GM18505 (cell line): ENCODE measurements around the gene SMARCAL1.

Experiments used
- ATAC-seq: cut with Tn5 transposase; IDR thresholded peaks from one replicate; pipeline ENCODE4 v1.9.1; 2021; ENCODE audit not compliant: unreplicated experiment
- POLR2A ChIP-seq: IDR thresholded peaks from 4 replicates; pipeline ENCODE4 v1.6.1; 2011; ENCODE audit warnings: borderline replicate concordance; ENCODE audit not compliant: insufficient read depth, insufficient read length; ENCODE audit errors: extremely low read depth

Gene SMARCAL1

GRCh38 chr2:216465579-216466195 lies 53.4 kb downstream of the SMARCAL1 start:
- TF ChIP-seq POLR2A = no peak
- no peak for ATAC-seq

GRCh38 chr2:216467845-216468244 lies 55.6 kb downstream of the SMARCAL1 start:
- no peak for ATAC-seq
- TF ChIP-seq POLR2A = no peak

GRCh38 chr2:216469661-216470060 lies 57.4 kb downstream of the SMARCAL1 start:
- no peak for TF ChIP-seq POLR2A
- ATAC-seq = no peak

- ATAC-seq = no peak
- TF ChIP-seq POLR2A = no peak
Observed at GRCh38 chr2:216473187-216473586, 60.9 kb downstream of the SMARCAL1 start.

- ATAC-seq = peak; percentile 59
- TF ChIP-seq POLR2A = no peak
Observed at GRCh38 chr2:216474925-216475670, 62.8 kb downstream of the SMARCAL1 start.

- peak; percentile 9 for ATAC-seq
- TF ChIP-seq POLR2A = no peak
Observed at GRCh38 chr2:216475767-216476166, 63.5 kb downstream of the SMARCAL1 start.

GRCh38 chr2:216477283-216478035 lies 65.2 kb downstream of the SMARCAL1 start:
- no peak for ATAC-seq

GRCh38 chr2:216478151-216478550 lies 65.9 kb downstream of the SMARCAL1 start:
- no peak for ATAC-seq

More at GRCh38 chr2:216477283-216478035, 65.2 kb downstream of the SMARCAL1 start:
- TF ChIP-seq POLR2A = no peak

GRCh38 chr2:216478791-216479190 lies 66.5 kb downstream of the SMARCAL1 start:
- no peak for ATAC-seq
- TF ChIP-seq POLR2A = no peak

More at GRCh38 chr2:216478151-216478550, 65.9 kb downstream of the SMARCAL1 start:
- TF ChIP-seq POLR2A = no peak

- no peak for ATAC-seq
- no peak for TF ChIP-seq POLR2A
Observed at GRCh38 chr2:216480221-216480620, 67.9 kb downstream of the SMARCAL1 start.

- no peak for ATAC-seq
- no peak for TF ChIP-seq POLR2A
Observed at GRCh38 chr2:216482640-216483039, 70.4 kb downstream of the SMARCAL1 start.

GRCh38 chr2:216485237-216485636 lies 73.0 kb downstream of the SMARCAL1 start:
- no peak for TF ChIP-seq POLR2A

GRCh38 chr2:216485745-216486144 lies 73.5 kb downstream of the SMARCAL1 start:
- TF ChIP-seq POLR2A = no peak
- ATAC-seq = no peak

More at GRCh38 chr2:216485237-216485636, 73.0 kb downstream of the SMARCAL1 start:
- no peak for ATAC-seq
